ENCODE data around the gene ESRRB. TPM values are rescaled to one million over a fixed set of nuclear protein-coding genes. Genes with fewer than 3 reads are reported as not detected.
"Not testable (repeated sequence)": the region's sequence is repeated elsewhere in the genome, so short reads cannot be mapped to it uniquely, and the experiment has no call there.

Gene ESRRB
- total and polyA plus RNA-seq, 9 donors = 0.07 to 0.40 TPM; not detected in 7

GRCh38 chr14:76518366-76518765, 142.4 kb downstream of the ESRRB start:
- H3K4me3 ChIP-seq = no peak overlapping the region
- TF ChIP-seq, protein P1, sequence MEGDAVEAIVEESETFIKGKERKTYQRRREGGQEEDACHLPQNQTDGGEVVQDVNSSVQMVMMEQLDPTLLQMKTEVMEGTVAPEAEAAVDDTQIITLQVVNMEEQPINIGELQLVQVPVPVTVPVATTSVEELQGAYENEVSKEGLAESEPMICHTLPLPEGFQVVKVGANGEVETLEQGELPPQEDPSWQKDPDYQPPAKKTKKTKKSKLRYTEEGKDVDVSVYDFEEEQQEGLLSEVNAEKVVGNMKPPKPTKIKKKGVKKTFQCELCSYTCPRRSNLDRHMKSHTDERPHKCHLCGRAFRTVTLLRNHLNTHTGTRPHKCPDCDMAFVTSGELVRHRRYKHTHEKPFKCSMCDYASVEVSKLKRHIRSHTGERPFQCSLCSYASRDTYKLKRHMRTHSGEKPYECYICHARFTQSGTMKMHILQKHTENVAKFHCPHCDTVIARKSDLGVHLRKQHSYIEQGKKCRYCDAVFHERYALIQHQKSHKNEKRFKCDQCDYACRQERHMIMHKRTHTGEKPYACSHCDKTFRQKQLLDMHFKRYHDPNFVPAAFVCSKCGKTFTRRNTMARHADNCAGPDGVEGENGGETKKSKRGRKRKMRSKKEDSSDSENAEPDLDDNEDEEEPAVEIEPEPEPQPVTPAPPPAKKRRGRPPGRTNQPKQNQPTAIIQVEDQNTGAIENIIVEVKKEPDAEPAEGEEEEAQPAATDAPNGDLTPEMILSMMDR (IDR thresholded peaks at IDR 0.05) = no peak
- TF ChIP-seq POLR2A (IDR thresholded peaks at IDR 0.05) (no peak), EP300 (IDR thresholded peaks at IDR 0.05) (no peak)
- WGBS, 3 donors = 64 to 67% (median 66%) methylated on average over 4 of the region's 4 CpGs
- H3K9me3 ChIP-seq = no peaks in the 10 kb centered on the region
- no peak for DNase-seq
- intact Hi-C loops (cut with DNase I) = no loop called here
- H3K27me3 ChIP-seq = no peaks in the 10 kb centered on the region
- H3K4me1 ChIP-seq (ENCODE audit: insufficient read depth) = no peaks in the 10 kb centered on the region
- no peaks in the 10 kb centered on the region for H3K36me3 ChIP-seq
- no peak overlapping the region for H3K27ac ChIP-seq

- Histone ChIP-seq H3K27ac (no peak overlapping the region), H3K27me3 (no peaks in the 10 kb centered on the region), H3K9me3 (no peaks in the 10 kb centered on the region), H3K4me3 (no peak overlapping the region), H3K36me3 (no peaks in the 10 kb centered on the region), H3K4me1 (ENCODE audit: insufficient read depth) (no peaks in the 10 kb centered on the region)
- intact Hi-C loops (cut with DNase I) = no loop called here
- no peak for DNase-seq
- TF ChIP-seq POLR2A (IDR thresholded peaks at IDR 0.05) (no peak), EP300 (IDR thresholded peaks at IDR 0.05) (no peak)
- TF ChIP-seq, protein P1 (IDR thresholded peaks at IDR 0.05) = no peak
- 30 to 34% (median 34%) methylated on average over 3 of the region's 3 CpGs for WGBS, 3 donors
These were observed 149.3 kb downstream of the ESRRB start for GRCh38 chr14:76525106-76525821.

GRCh38 chr14:76531085-76531484, 155.1 kb downstream of the ESRRB start:
- H3K9me3 ChIP-seq = no peaks in the 10 kb centered on the region
- 78 to 83% (median 79%) methylated on average over 3 of the region's 3 CpGs for WGBS, 3 donors
- intact Hi-C loops (cut with DNase I) = no loop called here
- H3K4me3 ChIP-seq = no peak overlapping the region
- DNase-seq = no peak
- TF ChIP-seq EP300 (IDR thresholded peaks at IDR 0.05) = no peak
- TF ChIP-seq, protein P1 (IDR thresholded peaks at IDR 0.05) = no peak
- no peak for TF ChIP-seq POLR2A (IDR thresholded peaks at IDR 0.05)
- no peaks in the 10 kb centered on the region for H3K27me3 ChIP-seq
- no peak overlapping the region for H3K27ac ChIP-seq
- H3K4me1 ChIP-seq (ENCODE audit: insufficient read depth) = no peaks in the 10 kb centered on the region
- no peaks in the 10 kb centered on the region for H3K36me3 ChIP-seq

GRCh38 chr14:76531821-76532318, 155.9 kb downstream of the ESRRB start:
- TF ChIP-seq POLR2A (IDR thresholded peaks at IDR 0.05) = no peak
- TF ChIP-seq EP300 (IDR thresholded peaks at IDR 0.05) = no peak
- TF ChIP-seq, protein P1 (IDR thresholded peaks at IDR 0.05) = no peak
- WGBS, 3 donors = 59 to 65% (median 60%) methylated on average over 15 of the region's 15 CpGs

DNA sequence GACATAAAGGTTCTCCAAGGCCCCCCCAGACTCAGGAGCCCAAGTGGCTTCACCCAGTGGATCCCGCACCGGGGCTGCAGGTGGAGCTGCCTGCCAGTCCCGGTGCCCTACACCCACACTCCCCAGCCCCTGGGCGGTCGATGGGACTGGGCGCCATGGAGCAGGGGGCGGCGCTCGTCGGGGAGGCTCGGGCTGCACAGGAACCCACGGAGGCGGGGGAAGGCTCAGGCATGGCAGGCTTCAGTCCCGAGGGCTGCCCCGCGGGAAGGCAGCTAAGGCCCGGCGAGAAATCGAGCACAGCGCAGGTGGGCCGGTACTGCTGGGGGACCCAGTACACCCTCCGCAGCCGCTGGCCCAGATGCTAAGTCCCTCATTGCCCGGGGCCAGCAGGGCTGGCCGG, 160.7 kb downstream of the ESRRB start:
- not testable (repeated sequence) for H3K27ac ChIP-seq; H3K9me3 ChIP-seq; H3K36me3 ChIP-seq; H3K4me3 ChIP-seq; H3K4me1 ChIP-seq (ENCODE audit: insufficient read depth); DNase-seq; H3K27me3 ChIP-seq
- 95 to 98% (median 96%) methylated on average over 22 to 25 of the region's 25 CpGs for WGBS, 3 donors
- intact Hi-C loops (cut with DNase I) = loop anchor here in 1 of 4 donors (1.0 kb wide), 1 partner anchor 22 kb away; no protein-coding TSS in a partner anchor

More at GRCh38 chr14:76531821-76532318, 155.9 kb downstream of the ESRRB start:
- Histone ChIP-seq H3K36me3 (no peaks in the 10 kb centered on the region), H3K27me3 (no peaks in the 10 kb centered on the region), H3K4me1 (ENCODE audit: insufficient read depth) (no peaks in the 10 kb centered on the region), H3K4me3 (no peak overlapping the region), H3K27ac (no peak overlapping the region), H3K9me3 (no peaks in the 10 kb centered on the region)
- no peak for DNase-seq
- intact Hi-C loops (cut with DNase I) = no loop called here

Measured in ovary (tissue), 9 donors.